CD4-positive, alpha-beta memory T cell (primary cell): ENCODE results near the gene HSD17B2. TPM values are rescaled to one million over a fixed set of nuclear protein-coding genes. Genes with fewer than 3 reads are reported as not detected.

Source experiments
- CTCF ChIA-PET: fragments of 350-600 bp; sonication (Branson Sonifier 250); formaldehyde crosslinking; loops from one replicate; lab custom pipeline; 2021; ENCODE audit warnings: inconsistent platforms; ENCODE audit not compliant: partially characterized antibody; lab: Charles Lee
- POLR2A ChIA-PET: fragments of 350-600 bp; sonication (Branson Sonifier 250); formaldehyde crosslinking; loops from one replicate; lab custom pipeline; 2021; ENCODE audit not compliant: partially characterized antibody; lab: Charles Lee
- DNase-seq, 5 donors: peaks; one replicate each; pipeline versions ENCODE4 v3.0.0 to v3.0.0-alpha.2; 2020 to 2022; ENCODE audit warnings: mixed read lengths in 1 of 5
- H3K27ac ChIP-seq: one replicate; pipeline ENCODE4 v1.7.0; 2013; ENCODE audit warnings: low read depth, low read length
- H3K27me3 ChIP-seq: 2 replicates; pipeline ENCODE4 v1.7.0; 2013; ENCODE audit warnings: mild to moderate bottlenecking, low read length, moderate library complexity; ENCODE audit not compliant: insufficient read depth
- H3K36me3 ChIP-seq: 2 replicates; pipeline ENCODE4 v1.7.0; 2013; ENCODE audit warnings: mild to moderate bottlenecking, low read length, moderate library complexity; ENCODE audit not compliant: insufficient read depth
- H3K4me1 ChIP-seq: 2 replicates; pipeline ENCODE4 v1.7.0; 2013; ENCODE audit warnings: mild to moderate bottlenecking, low read length, moderate library complexity; ENCODE audit not compliant: insufficient read depth
- H3K4me3 ChIP-seq, 2 donors: one replicate each; pipeline ENCODE4 v1.7.0; 2013; ENCODE audit warnings: low read length in 2 of 2, mild to moderate bottlenecking in 1 of 2
- H3K9me3 ChIP-seq, 2 donors: one replicate each; pipeline ENCODE4 v1.7.0; 2013; ENCODE audit warnings: low read length in 2 of 2, control low read depth in 1 of 2; ENCODE audit not compliant: control insufficient read depth in 1 of 2
- H3K27ac Mint-ChIP-seq, 7 donors: one replicate each; pipeline ENCODE4 v1.8.0; 2020 to 2021; ENCODE audit warnings: mixed read lengths in 7 of 7, mild to moderate bottlenecking in 6 of 7, inconsistent platforms in 3 of 7, moderate library complexity in 3 of 7
- H3K27me3 Mint-ChIP-seq, 2 donors: one replicate each; pipeline ENCODE4 v1.8.0; 2020 to 2021; ENCODE audit warnings: mixed read lengths in 2 of 2
- H3K36me3 Mint-ChIP-seq, 2 donors: one replicate each; pipeline ENCODE4 v1.8.0; 2020 to 2021; ENCODE audit warnings: mixed read lengths in 2 of 2, inconsistent platforms in 1 of 2, mild to moderate bottlenecking in 1 of 2
- H3K4me1 Mint-ChIP-seq, 4 donors: one replicate each; pipeline ENCODE4 v1.8.0; 2020 to 2021; ENCODE audit warnings: mixed read lengths in 4 of 4, mild to moderate bottlenecking in 1 of 4
- H3K4me3 Mint-ChIP-seq, 8 donors: one replicate each; pipeline ENCODE4 v1.8.0; 2020 to 2021; ENCODE audit warnings: mixed read lengths in 8 of 8, mild to moderate bottlenecking in 7 of 8, moderate library complexity in 6 of 8, inconsistent platforms in 3 of 8
- H3K9me3 Mint-ChIP-seq, 8 donors: one replicate each; pipeline ENCODE4 v1.8.0; 2020 to 2021; ENCODE audit warnings: mixed read lengths in 8 of 8, mild to moderate bottlenecking in 5 of 8, inconsistent platforms in 3 of 8, moderate library complexity in 1 of 8
- intact Hi-C: fragments of 100-400 bp; cut with micrococcal nuclease; formaldehyde crosslinking; loops from one replicate; pipeline ENCODE4 v1.15.1; 2023
- polyA plus RNA-seq, 2 donors: library from polyadenylated mRNA; unstranded; fragments of 300-500 nt; fragmentation: Illumina TruSeq; gene quantifications; one replicate each; pipeline ENCODE4 v1.2.3, GENCODE V29; 2021
- total RNA-seq, 2 experiments: library from RNA; stranded (reverse); gene quantifications; one replicate each; pipeline ENCODE4 v1.2.3, GENCODE V29; 2021

Gene HSD17B2
- total and polyA plus RNA-seq, 4 experiments from 2014 or later: not detected

GRCh38 chr16:82091241-82091640, 56.2 kb downstream of the HSD17B2 start:
- H3K4me3 Mint-ChIP-seq: no peak overlapping the region
- H3K4me3 ChIP-seq: no peak overlapping the region
- no peak overlapping the region for H3K27ac ChIP-seq
- ChIA-PET POLR2A (interaction anchor here (1.1 kb wide), 1 partner anchor 9 kb away, joined by 3 read pairs; no protein-coding TSS in a partner anchor), CTCF (interaction anchor here (1.1 kb wide), 1 partner anchor 30 kb away, joined by 3 read pairs; no protein-coding TSS in a partner anchor)
- no peaks in the 10 kb centered on the region for H3K9me3 ChIP-seq
- intact Hi-C loops: no loop called here
- H3K27me3 ChIP-seq: no peaks in the 10 kb centered on the region
- peaks cover 7% of the 10 kb centered on the region in 2 donors for H3K27me3 Mint-ChIP-seq
- no peak overlapping the region for H3K27ac Mint-ChIP-seq
- H3K4me1 Mint-ChIP-seq: peaks cover 4 to 7% (median 6%) of the 10 kb centered on the region in 4 donors
- no peak for DNase-seq
- H3K36me3 Mint-ChIP-seq: no peaks in the 10 kb centered on the region
- H3K36me3 ChIP-seq: no peaks in the 10 kb centered on the region
- peaks cover 0 to 3% (median 0%) of the 10 kb centered on the region in 8 donors for H3K9me3 Mint-ChIP-seq
- H3K4me1 ChIP-seq: no peaks in the 10 kb centered on the region

DNA sequence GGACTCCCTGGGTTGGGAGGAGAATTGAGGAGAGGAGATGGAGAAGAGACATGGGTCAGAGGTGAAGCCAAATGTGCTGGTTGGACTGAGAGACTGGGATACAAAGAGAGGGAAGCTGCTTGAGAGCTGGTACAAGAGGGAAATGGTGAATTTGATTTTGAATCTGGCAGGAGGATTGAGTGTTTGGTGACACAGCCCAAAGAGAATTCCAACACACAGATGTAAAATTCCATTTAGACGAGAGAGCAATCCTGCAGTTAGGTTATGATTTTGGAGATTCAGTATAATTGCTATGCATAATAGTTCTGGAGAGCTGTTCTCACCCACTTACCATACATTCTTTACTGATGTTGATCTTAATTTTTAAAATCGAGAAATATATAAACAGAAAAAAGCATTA, 57.7 kb downstream of the HSD17B2 start:
- DNase-seq: no peak
- Mint-ChIP-seq H3K27me3 (peaks cover 7 to 10% of the 10 kb centered on the region in 2 donors), H3K27ac (peak overlapping the region in 1 of 7 donors; percentile 82), H3K4me3 (no peak overlapping the region), H3K9me3 (peaks cover 0 to 3% (median 0%) of the 10 kb centered on the region in 8 donors), H3K36me3 (no peaks in the 10 kb centered on the region), H3K4me1 (peaks cover 4 to 7% (median 6%) of the 10 kb centered on the region in 4 donors)
- CTCF ChIA-PET: no interaction called here
- Histone ChIP-seq H3K4me3 (no peak overlapping the region), H3K27me3 (no peaks in the 10 kb centered on the region), H3K27ac (no peak overlapping the region), H3K36me3 (no peaks in the 10 kb centered on the region), H3K4me1 (no peaks in the 10 kb centered on the region), H3K9me3 (no peaks in the 10 kb centered on the region)
- intact Hi-C loops: no loop called here
- POLR2A ChIA-PET: no interaction called here

DNA sequence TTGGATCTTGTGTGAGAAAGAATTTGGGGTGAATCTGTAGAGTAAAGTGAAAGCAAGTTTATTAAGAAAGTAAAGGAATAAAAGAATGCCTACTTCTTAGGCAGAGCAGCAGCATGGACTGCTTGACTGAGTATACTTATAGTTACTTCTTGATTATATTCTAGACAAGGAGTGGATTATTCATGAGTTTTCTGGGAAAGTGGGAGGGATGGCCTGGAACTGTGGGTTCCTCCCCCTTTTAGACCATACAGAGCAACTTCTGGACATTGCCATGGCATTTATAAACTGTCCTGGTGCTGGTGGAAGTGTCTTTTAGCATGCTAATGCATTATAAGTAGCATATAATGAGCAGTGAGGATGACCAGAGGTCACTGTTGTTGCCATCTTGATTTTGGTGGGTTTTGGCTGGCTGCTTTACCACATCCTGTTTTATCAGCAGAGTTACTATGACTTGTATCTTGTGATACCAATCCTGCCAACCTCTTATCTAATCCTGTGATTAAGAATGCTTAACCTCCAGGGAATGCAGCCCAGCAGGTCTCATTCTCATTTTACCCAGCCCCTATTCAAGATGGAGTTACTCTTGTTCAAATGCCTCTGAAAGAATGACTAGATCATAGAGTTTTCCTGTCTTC, 58.7 kb downstream of the HSD17B2 start:
- CTCF ChIA-PET: interaction anchor here (1.3 kb wide), 1 partner anchor 11 kb away, joined by 3 read pairs; no protein-coding TSS in a partner anchor
- no peaks in the 10 kb centered on the region for H3K36me3 Mint-ChIP-seq

GRCh38 chr16:82094942-82095540, 60.0 kb downstream of the HSD17B2 start:
- Histone ChIP-seq H3K27ac (no peak overlapping the region), H3K36me3 (no peaks in the 10 kb centered on the region), H3K9me3 (no peaks in the 10 kb centered on the region), H3K4me3 (no peak overlapping the region), H3K4me1 (no peaks in the 10 kb centered on the region), H3K27me3 (no peaks in the 10 kb centered on the region)
- Mint-ChIP-seq H3K36me3 (no peaks in the 10 kb centered on the region), H3K9me3 (peaks cover 0 to 3% (median under 1%) of the 10 kb centered on the region in 8 donors), H3K27me3 (peaks cover 16 to 18% of the 10 kb centered on the region in 2 donors), H3K4me1 (peaks cover 4 to 7% (median 6%) of the 10 kb centered on the region in 4 donors), H3K4me3 (no peak overlapping the region), H3K27ac (no peak overlapping the region)
- intact Hi-C loops: no loop called here
- CTCF ChIA-PET: interaction anchor here (1.3 kb wide), 1 partner anchor 13 kb away, joined by 3 read pairs; no protein-coding TSS in a partner anchor
- no peak for DNase-seq
- POLR2A ChIA-PET: no interaction called here

More for the DNA sequence above, 58.7 kb downstream of the HSD17B2 start:
- peaks cover 14 to 16% of the 10 kb centered on the region in 2 donors for H3K27me3 Mint-ChIP-seq
- peak overlapping the region in 1 of 8 donors; percentile 1 for H3K4me3 Mint-ChIP-seq
- intact Hi-C loops: no loop called here
- no peak for DNase-seq
- Histone ChIP-seq H3K4me1 (no peaks in the 10 kb centered on the region), H3K4me3 (no peak overlapping the region), H3K27me3 (no peaks in the 10 kb centered on the region), H3K9me3 (no peaks in the 10 kb centered on the region), H3K27ac (no peak overlapping the region), H3K36me3 (no peaks in the 10 kb centered on the region)
- peaks cover 4 to 7% (median 6%) of the 10 kb centered on the region in 4 donors for H3K4me1 Mint-ChIP-seq
- no peak overlapping the region for H3K27ac Mint-ChIP-seq
- peaks cover 0 to 3% (median 0%) of the 10 kb centered on the region in 8 donors for H3K9me3 Mint-ChIP-seq
- POLR2A ChIA-PET: no interaction called here

GRCh38 chr16:82096641-82097040, 61.6 kb downstream of the HSD17B2 start:
- Mint-ChIP-seq H3K27ac (no peak overlapping the region), H3K4me3 (no peak overlapping the region), H3K36me3 (no peaks in the 10 kb centered on the region), H3K4me1 (peaks cover 4 to 7% (median 6%) of the 10 kb centered on the region in 4 donors), H3K27me3 (peaks cover 18 to 20% of the 10 kb centered on the region in 2 donors), H3K9me3 (peaks cover 0 to 7% (median 1%) of the 10 kb centered on the region in 8 donors)
- no peak for DNase-seq
- no peak overlapping the region for H3K27ac ChIP-seq
- H3K36me3 ChIP-seq: no peaks in the 10 kb centered on the region
- intact Hi-C loops: no loop called here
- CTCF ChIA-PET: no interaction called here
- no peak overlapping the region for H3K4me3 ChIP-seq
- no peaks in the 10 kb centered on the region for H3K9me3 ChIP-seq
- POLR2A ChIA-PET: no interaction called here
- H3K4me1 ChIP-seq: no peaks in the 10 kb centered on the region
- no peaks in the 10 kb centered on the region for H3K27me3 ChIP-seq

- H3K4me3 Mint-ChIP-seq: no peak overlapping the region
- CTCF ChIA-PET: no interaction called here
- H3K4me1 ChIP-seq: no peaks in the 10 kb centered on the region
Observed at GRCh38 chr16:82105107-82105506, 70.1 kb downstream of the HSD17B2 start.

DNA sequence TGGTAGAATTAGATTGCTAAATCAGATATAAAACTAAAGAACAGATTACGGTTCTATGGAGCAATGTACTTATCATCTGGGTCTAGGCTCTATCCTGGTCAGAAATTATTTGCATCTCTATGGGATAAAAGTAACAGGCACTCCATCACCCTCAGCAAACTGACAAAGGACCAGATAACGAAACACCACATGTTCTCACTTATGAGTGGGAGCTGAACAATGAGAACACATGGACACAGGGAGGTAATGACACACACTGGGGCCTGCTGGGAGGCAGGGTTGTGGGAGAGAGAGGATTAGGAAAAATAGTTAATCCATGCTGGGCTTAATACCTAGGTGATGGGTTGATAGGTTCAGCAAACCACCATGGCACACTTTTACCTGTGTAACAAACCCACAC, 73.0 kb downstream of the HSD17B2 start:
- H3K4me3 ChIP-seq: no peak overlapping the region
- H3K9me3 ChIP-seq: no peaks in the 10 kb centered on the region
- no peaks in the 10 kb centered on the region for H3K36me3 Mint-ChIP-seq
- no peaks in the 10 kb centered on the region for H3K4me1 ChIP-seq
- H3K4me3 Mint-ChIP-seq: no peak overlapping the region
- CTCF ChIA-PET: no interaction called here
- peaks cover 0 to 2% of the 10 kb centered on the region in 2 donors for H3K27me3 Mint-ChIP-seq
- H3K27ac Mint-ChIP-seq: no peak overlapping the region
- no peaks in the 10 kb centered on the region for H3K4me1 Mint-ChIP-seq
- intact Hi-C loops: no loop called here
- no peak for DNase-seq
- H3K27ac ChIP-seq: no peak overlapping the region
- POLR2A ChIA-PET: no interaction called here
- no peaks in the 10 kb centered on the region for H3K27me3 ChIP-seq
- no peaks in the 10 kb centered on the region for H3K36me3 ChIP-seq
- H3K9me3 Mint-ChIP-seq: no peaks in the 10 kb centered on the region

More at GRCh38 chr16:82105107-82105506, 70.1 kb downstream of the HSD17B2 start:
- Histone ChIP-seq H3K4me3 (no peak overlapping the region), H3K27me3 (no peaks in the 10 kb centered on the region), H3K36me3 (no peaks in the 10 kb centered on the region), H3K9me3 (no peaks in the 10 kb centered on the region), H3K27ac (no peak overlapping the region)
- H3K4me1 Mint-ChIP-seq: no peaks in the 10 kb centered on the region
- DNase-seq: no peak
- intact Hi-C loops: no loop called here
- peaks cover 0 to 5% (median under 1%) of the 10 kb centered on the region in 8 donors for H3K9me3 Mint-ChIP-seq
- no peaks in the 10 kb centered on the region for H3K36me3 Mint-ChIP-seq
- no peak overlapping the region for H3K27ac Mint-ChIP-seq
- peaks cover 2 to 3% of the 10 kb centered on the region in 2 donors for H3K27me3 Mint-ChIP-seq
- POLR2A ChIA-PET: no interaction called here
